ENCODE measurements around the gene IKZF5. TPM values are rescaled to one million over a fixed set of nuclear protein-coding genes. Genes with fewer than 3 reads are reported as not detected.

Gene IKZF5
- polyA plus RNA-seq, 3 donors = 8.6 to 12.8 (median 9.8) TPM

- H3K4me3 ChIP-seq (replicated peaks in 1 of 3; ENCODE audit: low read depth in 2 of 3, low read length in 3 of 3) = no peak overlapping the region
- Mint-ChIP-seq H3K4me3 (no peak overlapping the region), H3K4me1 (no peaks in the 10 kb centered on the region), H3K9me3 (no peaks in the 10 kb centered on the region), H3K27me3 (ENCODE audit: low read depth in 3 of 3) (no peaks in the 10 kb centered on the region), H3K36me3 (no peaks in the 10 kb centered on the region), H3K27ac (no peak overlapping the region)
- TF ChIP-seq CTCF (IDR thresholded peaks at IDR 0.05) = no peak
- H2AFZ ChIP-seq (ENCODE audit: insufficient read depth, low read depth, low read length, poor library complexity, severe bottlenecking) = no peak overlapping the region
- WGBS (ENCODE audit: insufficient coverage) = no CpG with 5 or more reads among the region's 1 CpG
- no peak overlapping the region for H3K9ac ChIP-seq (ENCODE audit: insufficient read depth, low read length, poor library complexity, severe bottlenecking)
- DNase-seq = no peak
- H3K9me3 ChIP-seq (replicated peaks in 1 of 2; ENCODE audit: control insufficient read depth in 1 of 2, insufficient read depth in 1 of 2, low read length in 2 of 2) = no peaks in the 10 kb centered on the region
- no peaks in the 10 kb centered on the region for H3K4me1 ChIP-seq (ENCODE audit: control insufficient read depth in 1 of 2, insufficient read depth in 2 of 2, low read length in 2 of 2)
- intact Hi-C loops (cut with micrococcal nuclease) = no loop called here
- no peaks in the 10 kb centered on the region for H3K27me3 ChIP-seq (ENCODE audit: control insufficient read depth in 2 of 2, insufficient read depth in 2 of 2, low read length in 2 of 2)
- H3K36me3 ChIP-seq (replicated peaks in 1 of 2; ENCODE audit: control insufficient read depth in 1 of 2, insufficient read depth in 2 of 2, low read length in 2 of 2) = no peaks in the 10 kb centered on the region
- no peak overlapping the region for H3K27ac ChIP-seq (ENCODE audit: low read depth in 1 of 2, low read length in 2 of 2)
- H3K4me2 ChIP-seq (replicated peaks; ENCODE audit: extremely low read depth, low read length, poor library complexity, severe bottlenecking) = no peak overlapping the region
- no peaks in the 10 kb centered on the region for H3K79me2 ChIP-seq (ENCODE audit: insufficient read depth, low read length)
- no peaks in the 10 kb centered on the region for H4K20me1 ChIP-seq (ENCODE audit: insufficient read depth, low read length)
Measured at GRCh38 chr10:123026302-123026701, 17.7 kb upstream of the IKZF5 start.

GRCh38 chr10:123024540-123024939, 15.9 kb upstream of the IKZF5 start:
- 90% methylated on average over 2 of the region's 2 CpGs for WGBS (ENCODE audit: insufficient coverage)

More at GRCh38 chr10:123024540-123024939, 15.9 kb upstream of the IKZF5 start:
- Histone ChIP-seq H3K4me3 (replicated peaks in 1 of 3; ENCODE audit: low read depth in 2 of 3, low read length in 3 of 3) (no peak overlapping the region), H3K4me1 (ENCODE audit: control insufficient read depth in 1 of 2, insufficient read depth in 2 of 2, low read length in 2 of 2) (no peaks in the 10 kb centered on the region), H3K4me2 (replicated peaks; ENCODE audit: extremely low read depth, low read length, poor library complexity, severe bottlenecking) (no peak overlapping the region), H3K9ac (ENCODE audit: insufficient read depth, low read length, poor library complexity, severe bottlenecking) (no peak overlapping the region), H3K9me3 (replicated peaks in 1 of 2; ENCODE audit: control insufficient read depth in 1 of 2, insufficient read depth in 1 of 2, low read length in 2 of 2) (no peaks in the 10 kb centered on the region), H3K27ac (ENCODE audit: low read depth in 1 of 2, low read length in 2 of 2) (no peak overlapping the region), H4K20me1 (ENCODE audit: insufficient read depth, low read length) (no peaks in the 10 kb centered on the region), H3K36me3 (replicated peaks in 1 of 2; ENCODE audit: control insufficient read depth in 1 of 2, insufficient read depth in 2 of 2, low read length in 2 of 2) (no peaks in the 10 kb centered on the region), H2AFZ (ENCODE audit: insufficient read depth, low read depth, low read length, poor library complexity, severe bottlenecking) (no peak overlapping the region), H3K27me3 (ENCODE audit: control insufficient read depth in 2 of 2, insufficient read depth in 2 of 2, low read length in 2 of 2) (no peaks in the 10 kb centered on the region), H3K79me2 (ENCODE audit: insufficient read depth, low read length) (no peaks in the 10 kb centered on the region)
- no peaks in the 10 kb centered on the region for H3K36me3 Mint-ChIP-seq
- no peak for DNase-seq
- H3K4me3 Mint-ChIP-seq = no peak overlapping the region
- no peak overlapping the region for H3K27ac Mint-ChIP-seq
- no peak for TF ChIP-seq CTCF (IDR thresholded peaks at IDR 0.05)
- H3K9me3 Mint-ChIP-seq = no peaks in the 10 kb centered on the region
- H3K27me3 Mint-ChIP-seq (ENCODE audit: low read depth in 3 of 3) = no peaks in the 10 kb centered on the region
- H3K4me1 Mint-ChIP-seq = no peaks in the 10 kb centered on the region
- intact Hi-C loops (cut with micrococcal nuclease) = no loop called here
